HEK293 (cell line): ENCODE measurements around the gene DUSP21.
"Not testable (repeated sequence)": the region's sequence is repeated elsewhere in the genome, so short reads cannot be mapped to it uniquely, and the experiment has no call there.

Experiments
- CTCF ChIA-PET: fragments of 350-600 bp; formaldehyde crosslinking; extraction: SDS; loops from one replicate; lab custom pipeline; 2021; ENCODE audit warnings: antibody characterized with exemption; lab: Yijun Ruan, JAX
- POLR2A ChIA-PET: fragments of 300-600 bp; formaldehyde crosslinking; extraction: SDS; loops from one replicate; lab custom pipeline; 2020; ENCODE audit warnings: antibody characterized with exemption, inconsistent platforms; lab: Yijun Ruan, JAX
- H3K27ac ChIP-seq: fragments of 200-500 bp; sonication (Bioruptor generic); 2 replicates; pipeline ENCODE4 v1.5.1; 2014; ENCODE audit warnings: low read depth, low read length, control low read depth, inconsistent platforms; ENCODE audit errors: extremely low read depth
- H3K36me3 ChIP-seq, 2 experiments: fragments of 200-500 bp in 1 of 2; sonication (Bioruptor generic) in 1 of 2; 1 replicate in 1 of 2; 2 replicates in 1 of 2; pipeline ENCODE4 v1.5.1; 2014 to 2017; ENCODE audit warnings: inconsistent platforms in 2 of 2, low read length in 2 of 2; ENCODE audit not compliant: control insufficient read depth in 2 of 2, insufficient read depth in 1 of 2
- H3K4me1 ChIP-seq: fragments of 200-500 bp; sonication (Bioruptor generic); 2 replicates; pipeline ENCODE4 v1.5.1; 2014; ENCODE audit warnings: mild to moderate bottlenecking, low read length, inconsistent platforms; ENCODE audit not compliant: control insufficient read depth, insufficient read depth
- H3K4me3 ChIP-seq: 2 replicates; pipeline ENCODE4 v1.5.1; 2011; ENCODE audit warnings: low read depth, mild to moderate bottlenecking, control low read depth, low read length, moderate library complexity
- H3K9me3 ChIP-seq: fragments of 200-500 bp; sonication (Bioruptor generic); 2 replicates; pipeline ENCODE4 v1.5.1; 2014; ENCODE audit warnings: low read depth, low read length, inconsistent platforms; ENCODE audit not compliant: control insufficient read depth, insufficient read depth
- ZBTB48 ChIP-seq: fragments of 450-650 bp; formaldehyde crosslinking; IDR thresholded peaks from 2 replicates; pipeline ENCODE4 v1.5.1; 2016; ENCODE audit warnings: missing biosample characterization, missing genetic modification characterization
- ZNF18 ChIP-seq: fragments of 450-650 bp; formaldehyde crosslinking; IDR thresholded peaks from 2 replicates; pipeline ENCODE4 v1.5.1; 2016; ENCODE audit warnings: missing biosample characterization, missing genetic modification characterization
- ZNF214 ChIP-seq: fragments of 450-650 bp; formaldehyde crosslinking; IDR thresholded peaks from 2 replicates; pipeline ENCODE4 v1.5.1; 2017; ENCODE audit warnings: missing biosample characterization, mild to moderate bottlenecking, missing genetic modification characterization, borderline replicate concordance
- ZNF221 ChIP-seq: fragments of 450-650 bp; formaldehyde crosslinking; IDR thresholded peaks from 2 replicates; pipeline ENCODE4 v1.5.1; 2017; ENCODE audit warnings: missing biosample characterization, missing genetic modification characterization, borderline replicate concordance
- ZNF23 ChIP-seq: fragments of 450-650 bp; formaldehyde crosslinking; IDR thresholded peaks from 2 replicates; pipeline ENCODE4 v1.5.1; 2016; ENCODE audit warnings: missing biosample characterization, missing genetic modification characterization, borderline replicate concordance
- ZNF274 ChIP-seq, 2 experiments: fragments of 200-500 bp in 1 of 2; fragments of 450-650 bp in 1 of 2; sonication (Bioruptor generic) in 1 of 2; formaldehyde crosslinking in 1 of 2; IDR thresholded peaks; 2 replicates each; pipeline versions ENCODE4 v1.5.1 to v1.6.1; 2014 to 2016; ENCODE audit warnings: borderline replicate concordance in 1 of 2, inconsistent platforms in 1 of 2, low read length in 1 of 2, missing biosample characterization in 1 of 2, missing genetic modification characterization in 1 of 2
- ZNF510 ChIP-seq: fragments of 450-650 bp; formaldehyde crosslinking; IDR thresholded peaks from 2 replicates; pipeline ENCODE4 v1.5.1; 2018; ENCODE audit warnings: mild to moderate bottlenecking, missing genetic modification characterization, missing biosample characterization; ENCODE audit not compliant: insufficient replicate concordance
- ZNF514 ChIP-seq: fragments of 450-650 bp; formaldehyde crosslinking; IDR thresholded peaks from 2 replicates; pipeline ENCODE4 v1.5.1; 2016; ENCODE audit warnings: missing biosample characterization, missing genetic modification characterization
- ZNF558 ChIP-seq: fragments of 450-650 bp; formaldehyde crosslinking; IDR thresholded peaks from 2 replicates; pipeline ENCODE4 v1.5.1; 2016; ENCODE audit warnings: missing biosample characterization, missing genetic modification characterization
- ZNF585B ChIP-seq: fragments of 450-650 bp; formaldehyde crosslinking; IDR thresholded peaks from 2 replicates; pipeline ENCODE4 v1.5.1; 2016; ENCODE audit warnings: missing biosample characterization, missing genetic modification characterization
- ZNF670 ChIP-seq: fragments of 450-650 bp; formaldehyde crosslinking; IDR thresholded peaks from 2 replicates; pipeline ENCODE4 v1.5.1; 2016; ENCODE audit warnings: missing biosample characterization, missing genetic modification characterization, low read depth
- TF ChIP-seq, protein P1 (sequence below): IDR thresholded peaks from 2 replicates; pipeline ENCODE4 v1.6.1; 2011; ENCODE audit warnings: mild to moderate bottlenecking, low read depth, low read length, borderline replicate concordance
- TF ChIP-seq, protein P2 (sequence below): fragments of 450-650 bp; formaldehyde crosslinking; IDR thresholded peaks from 2 replicates; pipeline ENCODE4 v1.5.1; 2016; ENCODE audit warnings: missing biosample characterization, missing genetic modification characterization
- TF ChIP-seq, protein P3 (sequence below): fragments of 450-650 bp; formaldehyde crosslinking; IDR thresholded peaks from 2 replicates; pipeline ENCODE4 v1.5.1; 2016; ENCODE audit warnings: missing biosample characterization, missing genetic modification characterization

DUSP21 gene

GRCh38 chrX:44817029-44817428, 26.8 kb upstream of the DUSP21 start:
- H3K36me3 ChIP-seq: no peaks in the 10 kb centered on the region
- POLR2A ChIA-PET: no interaction called here
- TF ChIP-seq ZNF670 (tag by site-specific recombination) (no peak), ZNF23 (no peak), ZNF274 (IDR thresholded peaks at IDR 0.05; ENCODE audit: low read length) (no peak), ZNF274 (tag by site-specific recombination; IDR thresholded peaks at IDR 0.05; ENCODE audit: borderline replicate concordance) (no peak), ZNF558 (tag by site-specific recombination) (no peak), ZBTB48 (tag by site-specific recombination) (no peak), ZNF221 (tag by site-specific recombination) (no peak), ZNF214 (tag by site-specific recombination) (no peak)
- TF ChIP-seq, protein P1, sequence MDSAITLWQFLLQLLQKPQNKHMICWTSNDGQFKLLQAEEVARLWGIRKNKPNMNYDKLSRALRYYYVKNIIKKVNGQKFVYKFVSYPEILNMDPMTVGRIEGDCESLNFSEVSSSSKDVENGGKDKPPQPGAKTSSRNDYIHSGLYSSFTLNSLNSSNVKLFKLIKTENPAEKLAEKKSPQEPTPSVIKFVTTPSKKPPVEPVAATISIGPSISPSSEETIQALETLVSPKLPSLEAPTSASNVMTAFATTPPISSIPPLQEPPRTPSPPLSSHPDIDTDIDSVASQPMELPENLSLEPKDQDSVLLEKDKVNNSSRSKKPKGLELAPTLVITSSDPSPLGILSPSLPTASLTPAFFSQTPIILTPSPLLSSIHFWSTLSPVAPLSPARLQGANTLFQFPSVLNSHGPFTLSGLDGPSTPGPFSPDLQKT: no peak
- TF ChIP-seq, protein P2, sequence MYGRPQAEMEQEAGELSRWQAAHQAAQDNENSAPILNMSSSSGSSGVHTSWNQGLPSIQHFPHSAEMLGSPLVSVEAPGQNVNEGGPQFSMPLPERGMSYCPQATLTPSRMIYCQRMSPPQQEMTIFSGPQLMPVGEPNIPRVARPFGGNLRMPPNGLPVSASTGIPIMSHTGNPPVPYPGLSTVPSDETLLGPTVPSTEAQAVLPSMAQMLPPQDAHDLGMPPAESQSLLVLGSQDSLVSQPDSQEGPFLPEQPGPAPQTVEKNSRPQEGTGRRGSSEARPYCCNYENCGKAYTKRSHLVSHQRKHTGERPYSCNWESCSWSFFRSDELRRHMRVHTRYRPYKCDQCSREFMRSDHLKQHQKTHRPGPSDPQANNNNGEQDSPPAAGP (tag by site-specific recombination): no peak
- TF ChIP-seq, protein P3, sequence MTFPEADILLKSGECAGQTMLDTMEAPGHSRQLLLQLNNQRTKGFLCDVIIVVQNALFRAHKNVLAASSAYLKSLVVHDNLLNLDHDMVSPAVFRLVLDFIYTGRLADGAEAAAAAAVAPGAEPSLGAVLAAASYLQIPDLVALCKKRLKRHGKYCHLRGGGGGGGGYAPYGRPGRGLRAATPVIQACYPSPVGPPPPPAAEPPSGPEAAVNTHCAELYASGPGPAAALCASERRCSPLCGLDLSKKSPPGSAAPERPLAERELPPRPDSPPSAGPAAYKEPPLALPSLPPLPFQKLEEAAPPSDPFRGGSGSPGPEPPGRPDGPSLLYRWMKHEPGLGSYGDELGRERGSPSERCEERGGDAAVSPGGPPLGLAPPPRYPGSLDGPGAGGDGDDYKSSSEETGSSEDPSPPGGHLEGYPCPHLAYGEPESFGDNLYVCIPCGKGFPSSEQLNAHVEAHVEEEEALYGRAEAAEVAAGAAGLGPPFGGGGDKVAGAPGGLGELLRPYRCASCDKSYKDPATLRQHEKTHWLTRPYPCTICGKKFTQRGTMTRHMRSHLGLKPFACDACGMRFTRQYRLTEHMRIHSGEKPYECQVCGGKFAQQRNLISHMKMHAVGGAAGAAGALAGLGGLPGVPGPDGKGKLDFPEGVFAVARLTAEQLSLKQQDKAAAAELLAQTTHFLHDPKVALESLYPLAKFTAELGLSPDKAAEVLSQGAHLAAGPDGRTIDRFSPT (tag by site-specific recombination): no peak
- TF ChIP-seq, all 188 proteins: peak for 0
- Histone ChIP-seq H3K27ac (no peak overlapping the region), H3K4me1 (no peaks in the 10 kb centered on the region), H3K4me3 (no peak overlapping the region), H3K9me3 (no peaks in the 10 kb centered on the region)
- CTCF ChIA-PET: no interaction called here

DNA sequence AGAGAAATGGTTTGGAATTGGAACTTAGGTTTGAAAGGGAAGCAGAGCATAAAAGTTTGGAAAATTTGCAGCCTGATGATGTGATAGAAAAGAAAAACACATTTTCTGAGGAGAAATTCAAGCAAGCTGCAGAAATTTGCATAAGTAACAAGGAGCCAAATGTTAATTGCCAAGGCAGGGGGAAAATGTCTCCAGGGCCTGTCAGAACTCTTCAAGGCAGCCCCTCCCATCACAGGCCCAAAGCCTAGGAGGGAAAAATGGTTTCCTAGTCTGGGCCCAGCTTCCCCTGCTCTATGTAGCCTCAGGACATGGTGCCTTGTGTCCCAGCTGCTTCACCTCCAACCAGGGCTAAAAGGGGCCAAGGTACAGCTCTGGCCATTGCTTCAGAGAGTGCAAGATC, 21.2 kb upstream of the DUSP21 start:
- CTCF ChIA-PET: no interaction called here
- TF ChIP-seq ZNF514 (tag by site-specific recombination): no peak
- no peak for TF ChIP-seq ZNF510 (tag by site-specific recombination)
- no peak for TF ChIP-seq ZNF18 (tag by site-specific recombination)
- peak; percentile 36 for TF ChIP-seq ZNF585B
- no peak overlapping the region for H3K27ac ChIP-seq
- H3K4me3 ChIP-seq: no peak overlapping the region
- no peaks in the 10 kb centered on the region for H3K9me3 ChIP-seq
- H3K4me1 ChIP-seq: no peaks in the 10 kb centered on the region
- H3K36me3 ChIP-seq: no peaks in the 10 kb centered on the region
- POLR2A ChIA-PET: no interaction called here

DNA sequence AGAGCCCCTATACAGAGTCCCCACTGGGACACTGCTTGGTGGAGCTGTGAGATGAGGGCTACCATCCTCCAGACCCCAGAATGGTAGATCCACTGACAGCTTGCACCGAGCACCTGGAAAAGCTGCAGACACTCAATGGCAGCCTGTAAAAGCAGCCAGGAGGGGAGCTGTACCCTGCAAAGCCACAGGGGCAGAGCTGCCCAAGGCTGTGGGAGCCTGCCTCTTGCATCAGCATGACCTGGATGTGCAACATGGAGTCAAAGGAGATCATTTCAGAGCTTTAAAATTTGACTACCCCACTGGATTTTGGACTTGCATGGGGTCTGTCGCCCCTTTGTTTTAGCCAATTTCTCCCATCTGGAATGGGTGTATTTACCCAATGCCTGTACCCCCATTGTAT, 20.6 kb upstream of the DUSP21 start:
- H3K27ac ChIP-seq, H3K4me1 ChIP-seq, H3K4me3 ChIP-seq, POLR2A ChIA-PET, H3K36me3 ChIP-seq, H3K9me3 ChIP-seq, CTCF ChIA-PET: not testable (repeated sequence)
